Activated CD4-positive, alpha-beta T cell treated with anti-CD3 and anti-CD28 coated beads for 48 hours (primary cell): ENCODE measurements around the gene COPS9.

Experiments
- DNase-seq: peaks from one replicate; pipeline ENCODE4 v3.0.0-alpha.2; 2020

The COPS9 gene

DNA sequence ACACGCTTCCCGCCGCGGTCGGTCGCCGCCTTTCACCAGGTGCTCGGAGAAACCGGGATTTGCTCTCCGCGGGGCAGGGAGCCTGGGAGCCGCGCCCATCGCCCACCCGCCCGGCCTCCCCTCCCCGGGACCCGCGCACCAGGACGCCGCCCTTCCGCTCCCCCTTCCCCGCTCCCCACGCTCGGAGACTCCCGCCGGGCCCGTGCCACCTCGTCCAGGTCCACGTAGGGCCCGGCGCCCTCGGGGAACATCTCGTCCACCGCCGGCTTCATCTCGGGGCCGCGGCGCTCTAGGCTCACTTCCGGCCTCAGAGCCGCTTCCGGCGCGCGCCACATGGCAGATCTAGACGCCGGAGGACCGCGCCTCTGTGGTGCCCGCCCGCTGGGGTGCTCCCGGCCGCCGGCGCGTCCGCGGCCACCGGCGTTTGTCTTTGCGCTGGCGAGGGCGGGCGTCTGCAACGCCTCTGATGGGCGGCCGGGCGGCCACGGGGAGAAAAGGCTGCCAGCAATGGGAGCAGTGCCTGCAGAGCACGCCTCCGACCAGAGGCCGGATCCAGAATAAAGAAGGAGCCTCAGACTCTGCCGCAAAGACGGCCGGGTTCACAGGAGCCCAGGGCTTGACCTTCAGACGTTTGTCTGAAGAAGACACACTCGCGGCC is at the start of gene COPS9:
Gene COPS9 (minus strand): TSS at position 293 of the 658 bp plus-strand sequence. CDS start 21 bp downstream, at position 272.
- DNase-seq, result peak; percentile 91

- DNase-seq, result no peak
These were observed 48.6 kb upstream of the COPS9 start for GRCh38 chr2:240184656-240185055.

DNA sequence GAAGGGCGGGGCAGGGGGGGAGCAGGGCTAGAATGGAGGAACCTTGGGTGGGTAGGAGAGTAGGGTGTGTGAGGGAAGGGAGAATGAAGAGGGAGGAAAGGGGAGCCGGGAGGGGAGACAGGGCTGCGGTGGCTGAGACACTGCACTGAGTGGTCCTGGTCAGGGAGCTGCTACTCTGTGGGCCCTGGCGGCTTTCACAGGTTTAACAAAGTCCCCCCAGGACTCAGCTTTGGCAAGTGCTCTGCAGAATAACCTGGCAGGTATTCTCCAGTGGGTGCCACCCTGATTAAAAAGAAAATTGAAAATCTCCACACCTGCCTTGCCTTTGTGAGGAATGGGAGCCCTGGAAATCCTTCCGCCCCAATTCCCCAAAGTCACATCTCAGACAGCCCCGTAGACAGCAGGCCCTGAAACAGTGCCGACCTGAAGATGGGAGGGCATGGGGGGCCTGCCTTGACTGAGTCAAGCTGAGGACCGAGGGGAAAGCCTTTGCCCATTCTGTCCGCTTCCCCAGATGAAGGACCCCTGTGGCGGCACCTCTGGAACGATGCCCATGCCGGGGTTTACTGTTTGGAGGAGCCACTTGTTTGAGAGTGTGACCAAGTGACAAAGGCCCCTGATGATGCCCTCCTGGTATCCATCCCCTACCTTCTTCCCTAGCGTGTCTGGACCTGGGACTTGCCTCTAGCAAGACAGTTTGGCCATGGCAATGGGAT is 47.9 kb upstream of the COPS9 start:
- DNase-seq, result no peak

DNA sequence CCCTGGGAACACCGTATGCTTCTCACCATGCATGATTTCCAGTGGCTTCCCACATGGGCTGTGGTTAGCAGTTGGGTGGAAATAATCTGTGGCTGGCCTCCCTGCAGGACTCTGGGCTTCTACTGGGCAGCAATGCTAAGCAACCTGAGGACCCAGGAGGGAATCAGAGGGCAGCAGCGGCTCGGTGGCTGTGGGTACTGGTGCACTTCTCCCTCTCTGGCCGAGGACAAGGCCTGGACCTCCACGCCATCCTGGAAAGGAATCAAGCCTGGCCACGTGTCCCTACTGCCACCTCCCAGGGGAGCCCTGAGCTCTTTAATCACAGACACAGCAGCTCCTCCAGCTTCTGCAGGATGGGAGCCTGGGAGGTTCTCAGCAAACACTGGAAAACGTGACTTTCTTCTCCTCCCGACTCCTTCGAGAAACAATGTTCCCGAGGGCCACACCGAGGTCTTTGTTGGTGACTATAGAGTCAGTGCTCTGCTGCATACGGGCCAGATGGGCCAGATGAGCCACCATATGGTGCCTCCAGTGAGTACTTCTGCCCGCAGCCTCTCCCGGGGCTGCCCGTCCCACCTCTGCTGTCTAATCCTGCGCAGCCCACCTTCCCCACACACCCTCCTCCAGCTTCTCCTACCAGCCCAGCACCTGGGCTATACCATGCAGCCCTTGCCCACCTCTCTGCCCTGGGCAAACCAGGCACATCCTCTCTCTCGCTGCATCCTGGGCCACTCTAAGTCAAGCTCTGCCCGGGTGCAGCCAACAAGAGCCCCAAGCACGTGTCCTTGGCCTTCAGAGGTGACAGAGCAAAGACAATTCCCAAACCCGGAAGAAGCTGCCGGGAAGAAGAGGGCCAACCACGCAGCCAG is 47.1 kb upstream of the COPS9 start:
- no peak for DNase-seq

GRCh38 chr2:240182476-240182875 is 46.4 kb upstream of the COPS9 start:
- DNase-seq, result no peak

GRCh38 chr2:240182001-240182400 is 45.9 kb upstream of the COPS9 start:
- DNase-seq, result no peak

DNA sequence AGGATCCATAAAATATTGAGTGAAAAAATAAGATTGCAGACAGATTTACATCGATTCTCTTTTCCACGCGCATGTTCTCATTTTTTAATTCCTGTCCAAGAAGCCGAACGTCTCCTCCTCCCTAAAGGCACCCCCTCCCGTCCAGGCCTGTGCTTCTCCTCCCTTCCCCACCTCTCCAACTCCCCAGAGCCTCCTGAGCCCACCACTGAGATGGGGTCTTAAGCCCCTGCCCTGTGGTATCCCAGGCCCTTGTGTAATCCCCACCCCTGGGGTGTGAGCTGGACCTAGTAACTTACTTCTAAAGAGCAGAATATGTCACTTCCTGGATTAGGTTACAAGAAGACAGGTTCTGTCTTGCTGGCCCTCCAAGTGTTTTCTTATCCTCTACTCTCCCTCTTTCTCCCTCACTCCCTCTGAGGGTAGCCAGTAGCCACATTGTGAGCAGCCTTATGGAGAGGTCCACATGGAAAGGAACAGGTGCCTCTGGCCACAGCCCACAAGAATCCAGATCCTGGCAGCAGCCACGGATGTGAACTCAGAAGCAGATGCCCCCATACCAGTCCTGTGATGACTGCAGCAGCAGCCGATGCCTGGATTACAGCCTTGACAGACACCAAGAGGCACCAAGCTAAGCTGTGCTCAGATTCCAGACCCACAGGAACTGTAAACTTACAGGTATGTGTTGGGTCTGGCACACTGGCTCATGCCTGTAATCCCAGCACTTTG is 44.0 kb upstream of the COPS9 start:
- no peak for DNase-seq

GRCh38 chr2:240179186-240179815 is 43.2 kb upstream of the COPS9 start:
- no peak for DNase-seq

- no peak for DNase-seq
These were observed 42.5 kb upstream of the COPS9 start for GRCh38 chr2:240178564-240178963.

DNA sequence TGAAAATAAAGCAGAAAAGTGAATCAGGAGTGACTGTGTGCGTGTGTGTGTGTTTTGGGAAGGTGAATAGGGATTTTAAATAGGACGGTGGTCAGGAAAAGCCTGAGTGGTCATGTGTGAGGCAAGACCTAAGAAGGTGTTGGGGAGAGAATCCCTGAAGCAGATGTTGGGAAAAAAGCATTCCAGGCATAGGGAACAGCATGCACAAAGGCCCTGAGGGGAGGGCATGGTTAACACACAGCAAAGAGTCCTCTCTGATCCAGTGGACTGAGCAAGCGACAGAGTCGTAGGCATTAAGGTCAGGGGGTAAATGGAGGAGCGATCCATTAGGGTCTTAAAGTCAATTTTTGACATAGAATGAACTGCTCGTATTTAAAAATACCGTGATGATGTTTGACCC is 38.4 kb upstream of the COPS9 start:
- no peak for DNase-seq

GRCh38 chr2:240172071-240172895 is 36.2 kb upstream of the COPS9 start:
- DNase-seq, result no peak

DNA sequence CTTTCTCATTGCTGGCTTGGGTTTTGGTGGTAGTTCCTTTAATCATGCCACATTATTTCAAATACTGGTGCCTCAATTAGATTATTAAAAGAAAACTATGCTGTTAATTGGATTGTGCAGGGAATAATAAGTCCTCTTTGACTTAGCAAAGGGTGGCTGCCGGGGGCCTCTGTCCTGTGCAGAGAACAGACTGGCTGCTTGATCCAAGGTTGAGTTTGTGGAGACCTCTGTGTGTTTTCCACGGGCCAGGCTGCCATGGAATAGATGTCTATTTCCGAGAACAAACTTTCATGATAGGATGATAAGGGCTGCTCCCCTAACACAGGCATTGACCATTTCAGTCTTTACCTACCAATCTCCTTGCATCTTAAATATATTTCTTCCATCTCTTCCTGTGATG is 34.8 kb upstream of the COPS9 start:
- no peak for DNase-seq

DNA sequence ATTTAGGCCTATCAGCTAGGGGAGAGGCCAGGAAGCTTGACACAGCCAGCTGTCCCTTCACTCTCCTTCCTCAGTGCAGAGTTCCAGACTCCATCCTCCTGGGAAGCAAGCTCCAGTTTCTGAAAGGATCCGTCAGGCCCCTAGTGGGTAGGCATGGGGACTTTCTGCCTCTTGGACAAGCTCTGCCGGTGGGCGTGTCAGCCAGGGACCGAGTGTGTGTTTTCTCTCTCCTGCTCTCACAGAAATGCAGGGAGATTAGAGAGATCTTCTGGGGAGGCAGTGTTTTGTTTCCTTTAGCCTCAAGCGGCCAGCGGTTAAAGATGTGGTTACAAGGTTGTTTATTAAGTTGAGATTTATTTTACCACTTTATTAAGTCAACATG is 34.2 kb upstream of the COPS9 start:
- DNase-seq, result no peak

DNA sequence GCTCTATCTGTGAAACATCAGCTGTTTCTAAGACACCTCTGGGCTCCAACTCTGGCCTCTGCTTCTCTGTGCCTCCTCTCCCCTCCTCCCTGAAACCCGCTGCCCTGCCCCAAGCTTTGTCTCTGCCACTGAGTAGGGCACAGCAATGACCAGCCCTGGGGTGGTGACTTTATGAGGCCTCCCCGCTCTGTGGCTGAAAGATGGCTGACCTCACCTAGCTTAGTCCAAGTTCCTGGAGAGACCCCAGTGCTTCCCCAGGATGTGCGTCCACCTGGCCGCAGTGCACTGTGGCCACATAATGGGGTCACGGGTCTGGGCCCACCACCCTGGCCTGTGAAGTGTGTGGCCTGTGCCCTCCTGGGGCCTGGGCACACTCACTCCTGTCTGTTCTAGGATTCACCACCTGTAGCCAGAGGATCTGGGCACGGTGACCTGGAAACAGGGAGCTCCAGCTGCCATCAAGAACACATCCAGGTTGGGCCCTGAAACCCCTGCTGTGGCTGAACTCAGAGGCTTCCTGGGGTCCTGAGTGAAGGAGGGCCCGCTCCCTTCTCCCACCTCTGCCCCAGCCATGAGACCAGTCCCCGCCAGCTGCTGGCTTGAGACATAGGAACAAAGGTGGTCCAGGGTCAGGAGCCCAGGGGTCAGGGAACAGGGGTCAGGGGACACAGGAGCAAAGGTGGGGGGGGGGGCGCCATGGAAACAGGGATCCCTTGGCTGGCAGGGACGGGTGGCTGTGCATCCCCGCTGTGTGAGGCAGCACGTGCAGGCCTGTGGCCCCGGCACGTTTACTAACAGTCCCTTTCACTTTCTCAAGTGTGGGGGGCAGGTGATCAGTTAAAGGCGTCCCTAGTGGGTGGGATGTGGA is 33.6 kb upstream of the COPS9 start:
- DNase-seq, result no peak

GRCh38 chr2:240168546-240169361 is 32.6 kb upstream of the COPS9 start:
- DNase-seq, result no peak

DNA sequence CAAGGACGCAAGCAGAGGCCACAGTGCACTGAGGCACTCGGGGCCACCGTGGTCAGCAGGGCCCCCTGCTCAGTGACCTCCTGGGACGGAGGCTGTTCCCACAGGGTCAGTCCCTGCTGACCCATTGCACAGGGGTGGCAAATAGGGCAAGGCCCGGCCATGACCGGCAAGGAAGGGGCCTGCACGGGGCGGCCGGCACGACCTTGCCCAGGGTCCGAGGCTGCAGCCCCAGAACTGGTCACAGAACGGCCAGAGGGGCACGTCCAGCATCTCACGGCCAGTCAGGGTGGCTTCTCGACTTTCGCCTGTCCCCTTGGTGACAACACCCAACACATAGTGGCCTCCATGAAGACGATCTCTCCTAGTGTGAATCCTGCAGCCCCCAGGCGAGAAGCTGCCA is 31.9 kb upstream of the COPS9 start:
- DNase-seq, result no peak

GRCh38 chr2:240167588-240167880 is 31.4 kb upstream of the COPS9 start:
- DNase-seq, result no peak

- DNase-seq, result no peak
These were observed 30.9 kb upstream of the COPS9 start for GRCh38 chr2:240166761-240167587.

- no peak for DNase-seq
These were observed 30.1 kb upstream of the COPS9 start for GRCh38 chr2:240166191-240166590.
